CD8-positive, alpha-beta memory T cell (primary cell): Measurements from ENCODE around the gene ASTN2. TPM values are rescaled to one million over a fixed set of nuclear protein-coding genes. Genes with fewer than 3 reads are reported as not detected.

Experiments
- CTCF ChIA-PET: fragments of 350-600 bp; sonication (Branson Sonifier 250); formaldehyde crosslinking; loops from one replicate; lab custom pipeline; 2021; ENCODE audit warnings: antibody characterized with exemption; lab: Charles Lee
- POLR2A ChIA-PET: fragments of 350-600 bp; sonication (Branson Sonifier 250); formaldehyde crosslinking; loops from one replicate; lab custom pipeline; 2021; ENCODE audit warnings: antibody characterized with exemption; lab: Charles Lee
- DNase-seq, 5 donors: peaks; one replicate each; pipeline versions ENCODE4 v3.0.0 to v3.0.0-alpha.2; 2020 to 2022; ENCODE audit warnings: mixed read lengths in 1 of 5
- H3K27ac ChIP-seq: one replicate; pipeline ENCODE4 v1.7.0; 2013; ENCODE audit warnings: low read depth, mild to moderate bottlenecking, low read length, moderate library complexity
- H3K27me3 ChIP-seq: 2 replicates; pipeline ENCODE4 v1.7.0; 2013; ENCODE audit warnings: low read length, mild to moderate bottlenecking; ENCODE audit not compliant: insufficient read depth, poor library complexity, severe bottlenecking
- H3K36me3 ChIP-seq: 2 replicates; pipeline ENCODE4 v1.7.0; 2013; ENCODE audit warnings: mild to moderate bottlenecking, low read length, moderate library complexity; ENCODE audit not compliant: insufficient read depth
- H3K4me1 ChIP-seq: 2 replicates; pipeline ENCODE4 v1.7.0; 2013; ENCODE audit warnings: mild to moderate bottlenecking, low read length, moderate library complexity; ENCODE audit not compliant: insufficient read depth
- H3K4me3 ChIP-seq: 2 replicates; pipeline ENCODE4 v1.7.0; 2013; ENCODE audit warnings: mild to moderate bottlenecking, low read length
- H3K9me3 ChIP-seq: 2 replicates; pipeline ENCODE4 v1.7.0; 2013; ENCODE audit warnings: mild to moderate bottlenecking, low read length
- H3K27ac Mint-ChIP-seq, 8 donors: one replicate each; pipeline ENCODE4 v1.8.0; 2020 to 2021; ENCODE audit warnings: mixed read lengths in 8 of 8, mild to moderate bottlenecking in 6 of 8, inconsistent platforms in 3 of 8, moderate library complexity in 3 of 8
- H3K27me3 Mint-ChIP-seq, 2 donors: one replicate each; pipeline ENCODE4 v1.8.0; 2020 to 2021; ENCODE audit warnings: mixed read lengths in 2 of 2, mild to moderate bottlenecking in 1 of 2, moderate library complexity in 1 of 2
- H3K36me3 Mint-ChIP-seq, 3 donors: one replicate each; pipeline ENCODE4 v1.8.0; 2020 to 2021; ENCODE audit warnings: mixed read lengths in 3 of 3, inconsistent platforms in 1 of 3, mild to moderate bottlenecking in 1 of 3
- H3K4me1 Mint-ChIP-seq, 3 donors: one replicate each; pipeline ENCODE4 v1.8.0; 2020 to 2021; ENCODE audit warnings: mixed read lengths in 3 of 3, inconsistent platforms in 1 of 3, mild to moderate bottlenecking in 1 of 3
- H3K4me3 Mint-ChIP-seq, 7 donors: one replicate each; pipeline ENCODE4 v1.8.0; 2020 to 2021; ENCODE audit warnings: mixed read lengths in 7 of 7, mild to moderate bottlenecking in 6 of 7, moderate library complexity in 4 of 7, inconsistent platforms in 2 of 7
- H3K9me3 Mint-ChIP-seq, 5 donors: one replicate each; pipeline ENCODE4 v1.8.0; 2020 to 2022; ENCODE audit warnings: mixed read lengths in 5 of 5, mild to moderate bottlenecking in 3 of 5, moderate library complexity in 2 of 5, inconsistent platforms in 1 of 5
- polyA plus RNA-seq: library from polyadenylated mRNA; unstranded; fragments of 300-500 nt; fragmentation: Illumina TruSeq; gene quantifications from one replicate; pipeline ENCODE4 v1.2.3, GENCODE V29; 2021
- total RNA-seq, 2 experiments: library from RNA; stranded (reverse); gene quantifications; one replicate each; pipeline ENCODE4 v1.2.3, GENCODE V29; 2021

ASTN2 gene
- total and polyA plus RNA-seq, 3 experiments from 2014 or later: 4.1 to 4.8 (median 4.2) TPM

DNA sequence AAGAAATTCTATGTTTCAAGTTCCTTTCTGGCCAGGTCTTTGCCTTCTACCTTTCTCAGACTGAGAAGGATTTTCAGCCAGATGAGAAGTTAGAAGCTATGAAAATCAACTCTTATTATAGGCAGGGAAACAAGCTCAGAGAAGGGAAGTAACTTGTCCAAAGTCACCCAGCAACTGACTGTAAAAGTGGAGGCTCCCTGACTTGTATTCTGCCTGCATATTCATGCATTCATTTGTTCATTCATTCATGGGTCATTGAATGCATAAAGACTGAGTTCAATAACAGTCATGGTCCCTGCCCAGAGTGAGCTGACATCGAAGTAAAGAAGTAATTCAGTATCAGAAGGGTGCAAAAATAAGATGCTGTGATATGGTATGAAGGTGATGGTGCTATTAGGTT, 1021.7 kb downstream of the ASTN2 start:
- H3K9me3 Mint-ChIP-seq: no peaks in the 10 kb centered on the region
- Histone ChIP-seq H3K36me3 (no peaks in the 10 kb centered on the region), H3K4me1 (no peaks in the 10 kb centered on the region), H3K27ac (no peak overlapping the region), H3K27me3 (no peaks in the 10 kb centered on the region), H3K4me3 (no peak overlapping the region), H3K9me3 (no peaks in the 10 kb centered on the region)
- no peak overlapping the region for H3K27ac Mint-ChIP-seq
- CTCF ChIA-PET: interaction anchor here (1.1 kb wide), 1 partner anchor 17 kb away, joined by 3 read pairs; no protein-coding TSS in a partner anchor
- H3K4me3 Mint-ChIP-seq: no peak overlapping the region
- H3K36me3 Mint-ChIP-seq: peaks cover 0 to 25% (median 5%) of the 10 kb centered on the region in 3 donors
- no peak for DNase-seq
- POLR2A ChIA-PET: no interaction called here
- H3K27me3 Mint-ChIP-seq: no peaks in the 10 kb centered on the region
- no peaks in the 10 kb centered on the region for H3K4me1 Mint-ChIP-seq

- no peaks in the 10 kb centered on the region for H3K27me3 ChIP-seq
- no peak overlapping the region for H3K4me3 ChIP-seq
- ChIA-PET CTCF (no interaction called here), POLR2A (no interaction called here)
- H3K27ac ChIP-seq: no peak overlapping the region
- Mint-ChIP-seq H3K4me3 (peak overlapping the region in 1 of 7 donors; percentile 23), H3K4me1 (peaks cover 0 to 4% (median 0%) of the 10 kb centered on the region in 3 donors), H3K9me3 (no peaks in the 10 kb centered on the region), H3K27ac (no peak overlapping the region), H3K36me3 (peaks cover 0 to 25% (median 5%) of the 10 kb centered on the region in 3 donors), H3K27me3 (no peaks in the 10 kb centered on the region)
- H3K4me1 ChIP-seq: no peaks in the 10 kb centered on the region
- H3K9me3 ChIP-seq: no peaks in the 10 kb centered on the region
- no peak for DNase-seq
- no peaks in the 10 kb centered on the region for H3K36me3 ChIP-seq
These were observed 1023.5 kb downstream of the ASTN2 start for GRCh38 chr9:116391306-116391900.

- Histone ChIP-seq H3K4me1 (no peaks in the 10 kb centered on the region), H3K4me3 (no peak overlapping the region), H3K9me3 (no peaks in the 10 kb centered on the region), H3K27me3 (no peaks in the 10 kb centered on the region), H3K36me3 (no peaks in the 10 kb centered on the region), H3K27ac (no peak overlapping the region)
- DNase-seq: no peak
- ChIA-PET POLR2A (no interaction called here), CTCF (no interaction called here)
- H3K36me3 Mint-ChIP-seq: peaks cover 0 to 27% (median 3%) of the 10 kb centered on the region in 3 donors
- no peaks in the 10 kb centered on the region for H3K9me3 Mint-ChIP-seq
- H3K27me3 Mint-ChIP-seq: no peaks in the 10 kb centered on the region
- peaks cover 0 to 4% (median 0%) of the 10 kb centered on the region in 3 donors for H3K4me1 Mint-ChIP-seq
- H3K27ac Mint-ChIP-seq: no peak overlapping the region
- no peak overlapping the region for H3K4me3 Mint-ChIP-seq
These were observed 1024.3 kb downstream of the ASTN2 start for GRCh38 chr9:116390303-116391228.

GRCh38 chr9:116389541-116390302, 1025.1 kb downstream of the ASTN2 start:
- no peak for DNase-seq
- Mint-ChIP-seq H3K9me3 (no peaks in the 10 kb centered on the region), H3K36me3 (peaks cover 0 to 25% (median 2%) of the 10 kb centered on the region in 3 donors), H3K27ac (no peak overlapping the region), H3K4me3 (no peak overlapping the region), H3K4me1 (peaks cover 0 to 4% (median 0%) of the 10 kb centered on the region in 3 donors), H3K27me3 (no peaks in the 10 kb centered on the region)
- Histone ChIP-seq H3K9me3 (no peaks in the 10 kb centered on the region), H3K4me1 (no peaks in the 10 kb centered on the region), H3K27ac (no peak overlapping the region), H3K36me3 (no peaks in the 10 kb centered on the region), H3K27me3 (no peaks in the 10 kb centered on the region), H3K4me3 (no peak overlapping the region)
- CTCF ChIA-PET: no interaction called here
- POLR2A ChIA-PET: no interaction called here

GRCh38 chr9:116387934-116388698, 1026.7 kb downstream of the ASTN2 start:
- H3K4me3 Mint-ChIP-seq: no peak overlapping the region
- POLR2A ChIA-PET: no interaction called here

GRCh38 chr9:116383936-116384335, 1030.9 kb downstream of the ASTN2 start:
- H3K9me3 ChIP-seq: no peaks in the 10 kb centered on the region
- no peak overlapping the region for H3K4me3 Mint-ChIP-seq
- H3K9me3 Mint-ChIP-seq: no peaks in the 10 kb centered on the region
- H3K4me1 ChIP-seq: no peaks in the 10 kb centered on the region
- no peak overlapping the region for H3K27ac Mint-ChIP-seq
- H3K36me3 ChIP-seq: no peaks in the 10 kb centered on the region
- CTCF ChIA-PET: no interaction called here
- H3K27me3 Mint-ChIP-seq: no peaks in the 10 kb centered on the region
- H3K27me3 ChIP-seq: no peaks in the 10 kb centered on the region
- POLR2A ChIA-PET: no interaction called here
- no peak overlapping the region for H3K27ac ChIP-seq
- H3K4me1 Mint-ChIP-seq: peaks cover 0 to 4% (median 0%) of the 10 kb centered on the region in 3 donors
- DNase-seq: no peak
- no peak overlapping the region for H3K4me3 ChIP-seq
- peaks cover 0 to 10% (median 0%) of the 10 kb centered on the region in 3 donors for H3K36me3 Mint-ChIP-seq

More at GRCh38 chr9:116387934-116388698, 1026.7 kb downstream of the ASTN2 start:
- H3K27me3 ChIP-seq: no peaks in the 10 kb centered on the region
- Mint-ChIP-seq H3K9me3 (no peaks in the 10 kb centered on the region), H3K4me1 (peaks cover 0 to 4% (median 0%) of the 10 kb centered on the region in 3 donors), H3K36me3 (peaks cover 0 to 22% (median 0%) of the 10 kb centered on the region in 3 donors), H3K27me3 (no peaks in the 10 kb centered on the region), H3K27ac (peak overlapping the region in 1 of 8 donors; percentile 44)
- CTCF ChIA-PET: no interaction called here
- peak in 1 of 5 donors; percentile 45 for DNase-seq
- no peaks in the 10 kb centered on the region for H3K4me1 ChIP-seq
- H3K4me3 ChIP-seq: no peak overlapping the region
- no peaks in the 10 kb centered on the region for H3K9me3 ChIP-seq
- H3K27ac ChIP-seq: no peak overlapping the region
- H3K36me3 ChIP-seq: no peaks in the 10 kb centered on the region

DNA sequence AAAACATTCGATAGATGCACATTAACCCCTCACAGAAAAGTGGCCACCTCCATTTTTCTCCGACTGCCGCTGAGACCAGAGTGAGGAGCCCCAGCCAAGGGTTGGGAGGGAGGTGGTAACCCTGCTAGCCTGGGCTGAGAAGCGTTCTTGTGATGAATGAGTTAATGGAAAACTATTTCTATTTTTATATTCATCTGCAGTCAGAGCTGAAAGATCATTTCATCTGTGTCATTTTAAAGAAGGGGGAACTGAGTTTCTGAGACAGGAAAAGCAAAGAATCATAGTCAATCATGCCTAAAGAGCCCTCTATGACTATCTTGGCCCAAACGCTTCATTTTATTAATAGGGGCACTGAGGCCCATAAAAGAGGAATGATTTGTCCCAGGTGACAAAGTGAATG, 1031.7 kb downstream of the ASTN2 start:
- DNase-seq: no peak
- H3K9me3 Mint-ChIP-seq: no peaks in the 10 kb centered on the region
- Histone ChIP-seq H3K4me1 (no peaks in the 10 kb centered on the region), H3K36me3 (no peaks in the 10 kb centered on the region), H3K9me3 (no peaks in the 10 kb centered on the region), H3K4me3 (no peak overlapping the region), H3K27me3 (no peaks in the 10 kb centered on the region), H3K27ac (no peak overlapping the region)
- no peak overlapping the region for H3K4me3 Mint-ChIP-seq
- no peak overlapping the region for H3K27ac Mint-ChIP-seq
- POLR2A ChIA-PET: no interaction called here
- CTCF ChIA-PET: no interaction called here
- H3K27me3 Mint-ChIP-seq: no peaks in the 10 kb centered on the region
- peaks cover 0 to 10% (median 0%) of the 10 kb centered on the region in 3 donors for H3K36me3 Mint-ChIP-seq
- peaks cover 0 to 4% (median 0%) of the 10 kb centered on the region in 3 donors for H3K4me1 Mint-ChIP-seq
